Panc1 (cell line): ENCODE data around the gene SLC46A1. TPM values are rescaled to one million over a fixed set of nuclear protein-coding genes. Genes with fewer than 3 reads are reported as not detected.

Experiments
- ATAC-seq: fragments of 200-7000 bp; cut with Tn5 transposase; 2 replicates; pipeline ENCODE4 v1.9.1; 2020; ENCODE audit warnings: mild to moderate bottlenecking, moderate library complexity
- BruUV-seq: library from RNA; stranded (reverse); fragments of 400-500 nt; replicated peaks from 2 replicates; lab custom pipeline; 2021; lab: Mats Ljungman, UMichigan
- CTCF ChIA-PET: fragments of 300-600 bp; sonication (Branson Sonifier 250); formaldehyde crosslinking; loops from one replicate; lab custom pipeline; 2022; ENCODE audit warnings: antibody characterized with exemption; lab: Charles Lee
- POLR2A ChIA-PET: fragments of 300-600 bp; sonication (Branson Sonifier 250); formaldehyde crosslinking; loops from one replicate; lab custom pipeline; 2022; ENCODE audit warnings: antibody characterized with exemption; lab: Charles Lee
- DNase-seq: peaks from one replicate; pipeline ENCODE4 v3.0.0-alpha.2; 2010; ENCODE audit warnings: low read depth, low spot score
- H3K27ac ChIP-seq: 2 replicates; pipeline ENCODE4 v1.5.1; 2011; ENCODE audit warnings: mild to moderate bottlenecking, low read length, inconsistent platforms
- H3K27me3 ChIP-seq: fragments of 200-500 bp; sonication (Bioruptor generic); 2 replicates; pipeline ENCODE4 v1.6.0; 2014; ENCODE audit warnings: low read length, inconsistent platforms; ENCODE audit not compliant: control insufficient read depth, insufficient read depth
- H3K36me3 ChIP-seq: fragments of 200-500 bp; sonication (Bioruptor generic); 2 replicates; pipeline ENCODE4 v1.5.1; 2014; ENCODE audit warnings: inconsistent platforms, mild to moderate bottlenecking, low read length, moderate library complexity; ENCODE audit not compliant: control insufficient read depth, insufficient read depth
- H3K4me1 ChIP-seq: 2 replicates; pipeline ENCODE4 v1.5.1; 2011; ENCODE audit warnings: inconsistent platforms, mild to moderate bottlenecking, low read length, moderate library complexity; ENCODE audit not compliant: control insufficient read depth, insufficient read depth
- H3K4me3 ChIP-seq, 2 experiments: 2 replicates each; pipeline ENCODE4 v1.5.1; 2011 to 2012; ENCODE audit warnings: low read depth in 2 of 2, low read length in 2 of 2, mild to moderate bottlenecking in 2 of 2, inconsistent platforms in 1 of 2, moderate library complexity in 1 of 2
- H3K9me3 ChIP-seq: fragments of 200-500 bp; sonication (Bioruptor generic); 2 replicates; pipeline ENCODE4 v1.5.1; 2014; ENCODE audit warnings: low read depth, mild to moderate bottlenecking, inconsistent platforms, low read length, moderate library complexity; ENCODE audit not compliant: control insufficient read depth, insufficient read depth
- CTCF ChIP-seq: fragments of 450-650 bp; IDR thresholded peaks from 2 replicates; pipeline ENCODE4 v1.5.1; 2017; ENCODE audit warnings: mild to moderate bottlenecking
- POLR2AphosphoS5 ChIP-seq: IDR thresholded peaks from 2 replicates; pipeline ENCODE4 v1.6.1; 2012; ENCODE audit warnings: mild to moderate bottlenecking, low read depth, low read length, moderate library complexity
- REST ChIP-seq, 2 experiments: IDR thresholded peaks; 2 replicates each; pipeline ENCODE4 v1.6.1; 2011 to 2012; ENCODE audit warnings: low read depth in 2 of 2, control low read depth in 1 of 2, low read length in 1 of 2, mild to moderate bottlenecking in 1 of 2, moderate library complexity in 1 of 2; ENCODE audit not compliant: insufficient read depth in 1 of 2
- SIN3A ChIP-seq: IDR thresholded peaks from 2 replicates; pipeline ENCODE4 v1.6.1; 2012; ENCODE audit warnings: low read depth, mild to moderate bottlenecking, low read length, moderate library complexity, borderline replicate concordance; ENCODE audit not compliant: insufficient read depth
- TCF7L2 ChIP-seq: IDR thresholded peaks from 2 replicates; pipeline ENCODE4 v1.6.1; 2011; ENCODE audit warnings: mild to moderate bottlenecking, low read depth, low read length, inconsistent platforms
- in situ Hi-C: cut with HindIII; loops from 2 replicates; pipeline ENCODE4 v1.10.0; 2016; ENCODE audit warnings: low sequenced_read_pairs, low pct_unique_long_range_greater_than_20kb
- intact Hi-C: fragments of 100-400 bp; cut with micrococcal nuclease; formaldehyde crosslinking; loops from one replicate; pipeline ENCODE4 v1.10.0; 2022; ENCODE audit not compliant: unreplicated experiment
- total RNA-seq: library from RNA; stranded (reverse); gene quantifications from one replicate; pipeline ENCODE4 v1.2.1, GENCODE V29; 2021; ENCODE audit not compliant: unreplicated experiment

Gene SLC46A1
- total RNA-seq, 1 experiment from 2014 or later: 16.9 TPM

GRCh38 chr17:28367641-28368305 is 38.2 kb downstream of the SLC46A1 start:
- no peak overlapping the region for H3K27ac ChIP-seq
- H3K4me3 ChIP-seq: no peak overlapping the region

GRCh38 chr17:28366605-28367004 is 39.4 kb downstream of the SLC46A1 start:
- no peak for ATAC-seq
- BruUV-seq: no TSS peak
- intact Hi-C loops: no loop called here
- Histone ChIP-seq H3K9me3 (no peaks in the 10 kb centered on the region), H3K27me3 (no peaks in the 10 kb centered on the region), H3K36me3 (no peaks in the 10 kb centered on the region), H3K4me1 (peaks cover 17% of the 10 kb centered on the region), H3K4me3 (no peak overlapping the region), H3K27ac (no peak overlapping the region)
- no peak for TF ChIP-seq SIN3A
- TF ChIP-seq CTCF: no peak; the same call in 1 of the 2 replicates
- no peak for TF ChIP-seq REST (IDR thresholded peaks at IDR 0.05; ENCODE audit: insufficient read depth in 1 of 2, low read depth in 2 of 2, low read length in 1 of 2)
- no peak for TF ChIP-seq TCF7L2
- no peak for TF ChIP-seq POLR2AphosphoS5
- ChIA-PET CTCF (interaction anchor here (0.6 to 1.4 kb wide), 2 partner anchors 50 to 561 kb away, joined by 3 to 4 read pairs; no protein-coding TSS in a partner anchor), POLR2A (no interaction called here)
- in situ Hi-C loops: no loop called here
- DNase-seq: no peak

More at GRCh38 chr17:28367641-28368305, 38.2 kb downstream of the SLC46A1 start:
- CTCF ChIA-PET: interaction anchor here (1.4 kb wide), 1 partner anchor 49 kb away, joined by 4 read pairs; no protein-coding TSS in a partner anchor
- no peaks in the 10 kb centered on the region for H3K36me3 ChIP-seq
- BruUV-seq: no TSS peak
- DNase-seq: no peak
- no peaks in the 10 kb centered on the region for H3K27me3 ChIP-seq
- peaks cover 22% of the 10 kb centered on the region for H3K4me1 ChIP-seq
- in situ Hi-C loops (no loop called here), intact Hi-C loops (no loop called here)
- TF ChIP-seq REST (IDR thresholded peaks at IDR 0.05; ENCODE audit: insufficient read depth in 1 of 2, low read depth in 2 of 2, low read length in 1 of 2): no peak
- no peak for TF ChIP-seq TCF7L2
- no peak for TF ChIP-seq CTCF
- TF ChIP-seq SIN3A: no peak
- no peak for TF ChIP-seq POLR2AphosphoS5
- ATAC-seq: no peak
- H3K9me3 ChIP-seq: no peaks in the 10 kb centered on the region
- POLR2A ChIA-PET: no interaction called here
